Lung (tissue), 12 donors: ENCODE measurements around the gene GABBR2. TPM values are rescaled to one million over a fixed set of nuclear protein-coding genes. Genes with fewer than 3 reads are reported as not detected.

Source experiments
- ATAC-seq: fragments of 200-7000 bp; cut with Tn5 transposase; one replicate; pipeline ENCODE4 v1.9.1; 2020; ENCODE audit warnings: moderate number of reproducible peaks; ENCODE audit not compliant: insufficient read depth, low FRiP score
- DNase-seq, 3 donors: peaks; one replicate each; pipeline ENCODE4 v3.0.0-alpha.2; 2013 to 2017
- H3K27ac ChIP-seq, 2 donors: one replicate each; pipeline ENCODE4 v1.5.1; 2013; ENCODE audit warnings: mild to moderate bottlenecking in 2 of 2, moderate library complexity in 2 of 2, control low read depth in 1 of 2, inconsistent platforms in 1 of 2, low read depth in 1 of 2, low read length in 1 of 2
- H3K27me3 ChIP-seq, 3 donors: one replicate each; pipeline ENCODE4 v1.5.1; 2013; ENCODE audit warnings: low read length in 2 of 3; ENCODE audit not compliant: control insufficient read depth in 3 of 3, insufficient read depth in 3 of 3
- H3K36me3 ChIP-seq, 4 donors: one replicate each; pipeline ENCODE4 v1.5.1; 2013; ENCODE audit warnings: low read length in 4 of 4, mild to moderate bottlenecking in 1 of 4, moderate library complexity in 1 of 4; ENCODE audit not compliant: control insufficient read depth in 4 of 4, insufficient read depth in 4 of 4
- H3K4me1 ChIP-seq, 5 donors: one replicate each; pipeline ENCODE4 v1.5.1; 2013; ENCODE audit warnings: low read length in 5 of 5, mild to moderate bottlenecking in 2 of 5, moderate library complexity in 1 of 5; ENCODE audit not compliant: control insufficient read depth in 5 of 5, insufficient read depth in 5 of 5
- H3K4me3 ChIP-seq: one replicate; pipeline ENCODE4 v1.5.1; 2013; ENCODE audit warnings: mild to moderate bottlenecking, control low read depth, moderate library complexity
- H3K9ac ChIP-seq, 2 donors: one replicate each; pipeline ENCODE4 v1.5.1; 2013; ENCODE audit warnings: low read length in 2 of 2, control low read depth in 1 of 2; ENCODE audit not compliant: insufficient read depth in 1 of 2
- H3K9me3 ChIP-seq, 4 donors: one replicate each; pipeline ENCODE4 v1.5.1; 2013; ENCODE audit warnings: low read length in 3 of 4, mild to moderate bottlenecking in 1 of 4, moderate library complexity in 1 of 4; ENCODE audit not compliant: control insufficient read depth in 4 of 4, insufficient read depth in 3 of 4
- WGBS, 2 donors: extraction: QIAGEN DNeasy Blood & Tissue Kit; methylation state at CpG; one replicate each; pipeline ENCODE4 v1.1.7; 2013; 5-methylcytosine and 5-hydroxymethylcytosine counted together
- polyA plus RNA-seq, 2 donors: library from polyadenylated mRNA; stranded (reverse); fragments of 200-250 nt; gene quantifications; one replicate each; pipeline ENCODE4 v1.2.1, GENCODE V29; 2013
- total RNA-seq, 2 donors: library from RNA; depleted of rRNA in 1 of 2; stranded (reverse); fragments of >200 nt in 1 of 2; gene quantifications; one replicate each; pipeline ENCODE4 v1.2.1, GENCODE V29; 2014 to 2021
- TF ChIP-seq, protein P1 (sequence below): IDR thresholded peaks from 2 replicates; pipeline ENCODE4 v1.5.1; 2012; ENCODE audit warnings: mild to moderate bottlenecking; ENCODE audit errors: control extremely low read depth, extremely low read depth
- donor health status: control.
- donor health status: control.
- donor health status: Bipolar disorder and iron deficiency.
- donor health status: healthy.
- donor health status: DM: yes; HTN: yes; CAD: no.

Gene GABBR2
- total and polyA plus RNA-seq, 4 donors: 0.40 to 1.8 (median 0.64) TPM

DNA sequence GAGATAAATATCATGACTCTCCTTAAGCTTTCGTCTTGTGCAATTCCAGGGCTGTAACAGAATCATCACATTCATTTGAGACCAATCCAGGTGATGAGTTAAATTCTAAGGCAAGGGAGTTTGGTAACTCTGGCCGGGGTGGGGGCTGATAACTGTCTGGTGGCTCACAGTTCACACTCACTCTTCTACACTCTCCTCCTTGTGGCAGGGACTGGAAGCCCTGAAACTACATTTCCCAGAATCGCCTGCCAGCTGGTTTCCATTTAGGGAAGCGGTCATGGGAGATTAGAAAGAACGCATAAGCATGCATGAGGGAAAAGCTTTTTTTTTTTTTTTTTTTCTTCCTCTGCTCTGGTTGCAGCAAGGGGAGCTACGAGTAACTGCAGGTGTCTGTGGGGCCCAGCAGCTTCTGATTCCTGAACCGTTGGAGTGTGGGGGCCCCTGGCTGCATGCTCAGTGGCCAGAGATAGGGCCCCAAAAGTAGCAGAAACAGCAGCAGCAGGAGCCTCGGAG is 298.5 kb downstream of the GABBR2 start:
- Histone ChIP-seq H3K4me3 (no peak overlapping the region), H3K4me1 (peaks cover 0 to 5% (median 0%) of the 10 kb centered on the region in 5 donors), H3K36me3 (no peaks in the 10 kb centered on the region), H3K27ac (no peak overlapping the region), H3K9me3 (no peaks in the 10 kb centered on the region), H3K27me3 (no peaks in the 10 kb centered on the region), H3K9ac (no peak overlapping the region)
- ATAC-seq: peak; percentile 19
- DNase-seq: peak; percentile 81 to 87 (median 83)
- WGBS, 2 donors: 34 to 43% methylated on average over 8 of the region's 8 CpGs
- TF ChIP-seq, protein P1, sequence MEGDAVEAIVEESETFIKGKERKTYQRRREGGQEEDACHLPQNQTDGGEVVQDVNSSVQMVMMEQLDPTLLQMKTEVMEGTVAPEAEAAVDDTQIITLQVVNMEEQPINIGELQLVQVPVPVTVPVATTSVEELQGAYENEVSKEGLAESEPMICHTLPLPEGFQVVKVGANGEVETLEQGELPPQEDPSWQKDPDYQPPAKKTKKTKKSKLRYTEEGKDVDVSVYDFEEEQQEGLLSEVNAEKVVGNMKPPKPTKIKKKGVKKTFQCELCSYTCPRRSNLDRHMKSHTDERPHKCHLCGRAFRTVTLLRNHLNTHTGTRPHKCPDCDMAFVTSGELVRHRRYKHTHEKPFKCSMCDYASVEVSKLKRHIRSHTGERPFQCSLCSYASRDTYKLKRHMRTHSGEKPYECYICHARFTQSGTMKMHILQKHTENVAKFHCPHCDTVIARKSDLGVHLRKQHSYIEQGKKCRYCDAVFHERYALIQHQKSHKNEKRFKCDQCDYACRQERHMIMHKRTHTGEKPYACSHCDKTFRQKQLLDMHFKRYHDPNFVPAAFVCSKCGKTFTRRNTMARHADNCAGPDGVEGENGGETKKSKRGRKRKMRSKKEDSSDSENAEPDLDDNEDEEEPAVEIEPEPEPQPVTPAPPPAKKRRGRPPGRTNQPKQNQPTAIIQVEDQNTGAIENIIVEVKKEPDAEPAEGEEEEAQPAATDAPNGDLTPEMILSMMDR: no peak

DNA sequence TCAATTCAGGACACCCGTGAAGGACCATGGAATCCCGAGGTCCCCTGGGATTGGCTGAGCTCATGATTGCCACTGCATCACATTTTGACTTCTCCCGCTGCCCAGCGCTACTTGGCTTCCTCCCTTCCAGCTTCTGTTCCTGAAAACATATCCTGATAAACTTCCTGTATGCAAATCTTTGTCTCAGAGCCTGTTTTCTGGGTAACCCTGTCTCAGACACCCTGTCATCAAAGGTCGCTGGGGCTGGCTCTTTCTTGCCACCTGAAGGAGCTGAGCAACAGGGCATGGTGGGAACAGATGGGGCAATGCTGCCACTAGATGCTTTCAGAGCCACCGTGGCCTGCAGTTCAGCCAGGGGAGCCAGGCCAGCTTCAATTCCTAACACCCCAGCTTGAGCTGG is 299.0 kb downstream of the GABBR2 start:
- peaks cover 0 to 5% (median 0%) of the 10 kb centered on the region in 5 donors for H3K4me1 ChIP-seq
- H3K36me3 ChIP-seq: no peaks in the 10 kb centered on the region
- DNase-seq: no peak
- H3K27me3 ChIP-seq: no peaks in the 10 kb centered on the region
- ATAC-seq: no peak
- H3K9me3 ChIP-seq: no peaks in the 10 kb centered on the region
- no peak overlapping the region for H3K4me3 ChIP-seq
- H3K27ac ChIP-seq: no peak overlapping the region
- TF ChIP-seq, protein P1: no peak
- no peak overlapping the region for H3K9ac ChIP-seq
- 53 to 54% methylated on average over 6 of the region's 6 CpGs for WGBS, 2 donors

DNA sequence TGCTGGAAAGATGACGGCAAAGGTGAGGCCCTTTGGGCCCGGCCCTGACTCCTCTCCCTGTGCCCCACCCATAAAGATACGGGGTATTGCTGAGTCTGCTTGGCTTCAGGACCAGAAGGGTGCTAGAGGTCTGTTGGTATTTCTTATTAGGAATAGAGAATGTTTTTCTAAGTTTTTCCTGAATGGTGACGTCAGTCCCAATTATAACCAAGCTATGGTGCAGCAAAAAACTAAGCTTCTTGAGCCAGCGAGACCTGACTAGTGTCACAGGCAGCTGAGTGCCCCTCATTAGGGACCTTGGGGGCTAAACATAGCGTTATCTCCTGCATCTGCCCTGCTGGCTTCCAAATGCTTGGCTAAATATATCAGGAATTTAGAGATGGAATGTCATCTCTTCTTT is 302.3 kb downstream of the GABBR2 start:
- H3K9ac ChIP-seq: no peak overlapping the region
- no peaks in the 10 kb centered on the region for H3K36me3 ChIP-seq
- no peak overlapping the region for H3K27ac ChIP-seq
- WGBS, 2 donors: 81 to 91% methylated on average over 6 of the region's 6 CpGs
- TF ChIP-seq, protein P1: no peak
- H3K27me3 ChIP-seq: no peaks in the 10 kb centered on the region
- ATAC-seq: no peak
- no peak overlapping the region for H3K4me3 ChIP-seq
- no peaks in the 10 kb centered on the region for H3K9me3 ChIP-seq
- DNase-seq: no peak
- peaks cover 0 to 5% (median 0%) of the 10 kb centered on the region in 5 donors for H3K4me1 ChIP-seq

DNA sequence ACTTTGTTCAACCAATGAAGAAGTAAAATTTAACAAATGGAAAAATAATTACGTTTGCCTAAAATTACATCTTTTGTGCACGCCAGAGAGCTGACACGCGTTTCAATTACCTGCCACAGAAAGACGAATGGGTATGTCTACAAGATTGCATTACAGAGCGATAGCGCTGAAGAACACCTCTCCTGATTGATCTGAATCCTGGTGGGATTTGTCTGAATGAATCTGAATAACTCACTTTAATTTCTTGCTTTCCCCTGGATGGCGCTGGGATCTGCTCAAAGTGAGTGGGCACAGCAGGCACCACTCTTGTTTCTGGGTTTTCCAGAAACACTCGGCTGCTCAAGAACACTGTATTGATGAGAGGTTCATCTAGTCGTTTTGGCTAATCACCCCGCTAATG is 304.5 kb downstream of the GABBR2 start:
- no peak for DNase-seq
- TF ChIP-seq, protein P1: no peak
- WGBS, 2 donors: 89 to 94% methylated on average over 11 of the region's 11 CpGs
- Histone ChIP-seq H3K4me1 (peaks cover 0 to 1% (median 0%) of the 10 kb centered on the region in 5 donors), H3K9ac (no peak overlapping the region), H3K9me3 (no peaks in the 10 kb centered on the region), H3K36me3 (no peaks in the 10 kb centered on the region), H3K4me3 (no peak overlapping the region), H3K27me3 (no peaks in the 10 kb centered on the region), H3K27ac (no peak overlapping the region)
- ATAC-seq: no peak
